NCI-H1694 (cell line): Measurements from ENCODE around the gene CORO7.
"Not testable (repeated sequence)": the region's sequence is repeated elsewhere in the genome, so short reads cannot be mapped to it uniquely, and the experiment has no call there.

Source experiments
- DNase-seq: peaks from one replicate; lab custom pipeline; 2025; lab: John Stamatoyannopoulos, UW

CORO7 gene

DNA sequence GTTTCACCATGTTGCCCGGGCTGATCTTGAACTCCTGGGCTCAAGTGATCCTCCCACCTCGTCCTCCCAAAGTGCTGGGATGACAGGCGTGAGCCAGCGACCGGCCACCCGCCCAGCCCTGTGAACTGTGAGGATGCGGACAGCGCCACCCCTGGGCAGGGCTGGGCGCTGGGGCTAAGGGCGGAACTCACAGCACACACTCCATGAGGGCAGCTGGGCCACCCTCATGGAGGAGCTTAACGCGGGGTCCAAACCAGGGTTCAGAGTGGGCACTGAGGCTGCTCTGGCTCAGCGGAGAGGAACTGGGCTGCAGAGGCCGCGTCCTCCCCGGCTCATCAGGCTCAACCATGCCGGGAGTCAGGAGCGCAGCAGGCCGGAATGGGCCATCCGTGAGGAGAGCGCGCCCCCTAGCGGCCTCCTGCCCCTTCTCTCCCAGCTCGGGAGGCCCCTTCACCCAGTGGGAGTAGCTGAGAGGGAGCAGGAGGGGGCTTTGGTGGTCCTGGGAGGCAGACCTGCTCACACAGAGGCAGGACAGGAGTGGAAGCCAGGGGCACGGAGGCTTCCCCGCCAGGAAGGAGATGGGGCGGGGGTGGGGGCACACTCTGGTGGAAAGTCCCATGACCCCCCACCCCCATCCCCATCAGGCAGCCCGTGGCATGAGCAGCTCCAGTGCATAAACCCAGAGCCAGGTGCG is 13.8 kb downstream of the CORO7 start:
- DNase-seq = peak; percentile 57

GRCh38 chr16:4401510-4401909 is 14.9 kb downstream of the CORO7 start:
- no peak for DNase-seq

- DNase-seq = no peak
Measured at GRCh38 chr16:4401094-4401501, 15.3 kb downstream of the CORO7 start.

GRCh38 chr16:4399001-4399730 is 17.2 kb downstream of the CORO7 start:
- no peak for DNase-seq

DNA sequence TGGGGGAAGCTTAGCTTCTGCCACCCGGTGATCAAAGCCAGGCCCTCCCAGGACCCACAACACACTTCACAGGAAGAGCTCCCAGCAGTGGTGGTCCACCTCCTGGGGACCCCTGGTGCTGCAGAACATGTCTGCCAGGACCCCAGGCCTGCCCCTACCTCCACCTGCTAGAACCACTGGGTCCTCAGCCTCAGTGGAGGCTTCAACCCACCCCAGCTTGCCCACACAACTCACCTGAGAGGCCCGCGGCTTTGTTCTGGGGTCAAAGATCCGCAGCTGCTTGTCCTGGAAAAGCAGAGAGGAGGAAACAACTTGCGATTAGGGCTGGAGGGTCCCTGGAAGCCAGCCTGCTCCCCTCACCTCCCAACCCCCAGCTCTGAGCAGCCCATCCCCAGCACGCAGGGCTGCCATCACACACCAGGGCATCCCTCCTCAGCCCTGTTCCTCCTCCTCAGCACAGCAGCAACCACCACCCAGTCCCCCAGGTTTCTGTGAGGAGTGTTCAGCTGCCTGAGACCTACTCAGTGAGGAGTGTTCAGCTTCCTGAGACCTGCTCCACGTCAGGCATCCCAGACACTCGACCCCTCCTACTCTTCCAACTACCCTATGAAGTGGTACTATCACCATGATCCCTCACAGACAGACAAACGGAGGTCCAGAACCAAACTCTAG is 21.2 kb downstream of the CORO7 start:
- DNase-seq = no peak

- DNase-seq = not testable (repeated sequence)
Measured at GRCh38 chr16:4393850-4394249, 22.5 kb downstream of the CORO7 start.

- DNase-seq = no peak
Measured at GRCh38 chr16:4393240-4393600, 23.2 kb downstream of the CORO7 start.

DNA sequence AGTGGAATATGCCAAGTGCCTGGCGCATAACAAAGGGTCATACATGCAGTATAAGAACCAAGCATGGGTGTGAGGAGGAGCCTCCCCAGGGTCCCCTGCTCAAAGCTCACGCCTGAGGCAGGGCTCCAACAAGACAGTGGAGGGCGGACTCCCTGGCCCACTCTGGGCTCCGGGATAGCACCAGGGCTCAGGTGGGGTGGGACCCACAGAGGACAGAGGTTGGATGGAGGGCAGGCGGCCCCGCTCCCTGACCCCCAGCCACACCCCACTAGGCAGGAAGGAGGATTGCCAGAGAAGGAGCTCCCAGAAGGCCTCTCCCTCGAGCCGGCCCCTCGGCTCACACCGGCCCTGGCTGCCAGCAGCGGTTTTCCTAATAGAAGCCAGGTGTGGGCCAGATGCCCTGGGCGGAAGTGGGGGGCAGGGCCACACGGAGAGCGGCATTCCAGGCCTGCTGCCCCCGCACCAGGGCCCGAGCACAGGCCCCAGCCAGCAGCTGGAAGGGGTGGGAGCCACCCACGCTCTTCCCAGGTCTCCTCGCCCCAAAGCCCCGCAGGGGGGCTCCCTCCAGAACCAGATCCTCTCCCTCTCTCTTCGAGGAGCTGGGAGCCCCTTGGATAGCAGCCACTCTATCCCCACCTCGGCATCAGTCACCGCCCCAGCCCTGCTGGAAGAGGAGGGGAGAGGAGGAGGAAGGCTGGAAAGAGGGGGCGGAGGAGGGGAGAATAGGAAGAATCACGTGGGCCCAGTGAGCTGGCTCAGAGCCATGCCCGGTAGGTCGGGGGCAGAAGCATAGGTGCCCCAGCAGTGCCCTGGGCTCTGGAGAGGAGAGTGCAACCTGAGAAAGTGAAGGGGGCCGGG is 23.8 kb downstream of the CORO7 start:
- DNase-seq = no peak

GRCh38 chr16:4391631-4392381 is 24.6 kb downstream of the CORO7 start:
- no peak for DNase-seq

- no peak for DNase-seq
Measured at GRCh38 chr16:4390266-4391260, 25.8 kb downstream of the CORO7 start.

- DNase-seq = no peak
Measured at GRCh38 chr16:4389051-4389955, 27.1 kb downstream of the CORO7 start.

- DNase-seq = no peak
Measured at GRCh38 chr16:4388271-4389021, 27.9 kb downstream of the CORO7 start.

- no peak for DNase-seq
Measured at GRCh38 chr16:4387781-4388180, 28.6 kb downstream of the CORO7 start.

- no peak for DNase-seq
Measured at GRCh38 chr16:4386951-4387565, 29.3 kb downstream of the CORO7 start.

- DNase-seq = no peak
Measured at GRCh38 chr16:4386451-4386805, 30.0 kb downstream of the CORO7 start.

DNA sequence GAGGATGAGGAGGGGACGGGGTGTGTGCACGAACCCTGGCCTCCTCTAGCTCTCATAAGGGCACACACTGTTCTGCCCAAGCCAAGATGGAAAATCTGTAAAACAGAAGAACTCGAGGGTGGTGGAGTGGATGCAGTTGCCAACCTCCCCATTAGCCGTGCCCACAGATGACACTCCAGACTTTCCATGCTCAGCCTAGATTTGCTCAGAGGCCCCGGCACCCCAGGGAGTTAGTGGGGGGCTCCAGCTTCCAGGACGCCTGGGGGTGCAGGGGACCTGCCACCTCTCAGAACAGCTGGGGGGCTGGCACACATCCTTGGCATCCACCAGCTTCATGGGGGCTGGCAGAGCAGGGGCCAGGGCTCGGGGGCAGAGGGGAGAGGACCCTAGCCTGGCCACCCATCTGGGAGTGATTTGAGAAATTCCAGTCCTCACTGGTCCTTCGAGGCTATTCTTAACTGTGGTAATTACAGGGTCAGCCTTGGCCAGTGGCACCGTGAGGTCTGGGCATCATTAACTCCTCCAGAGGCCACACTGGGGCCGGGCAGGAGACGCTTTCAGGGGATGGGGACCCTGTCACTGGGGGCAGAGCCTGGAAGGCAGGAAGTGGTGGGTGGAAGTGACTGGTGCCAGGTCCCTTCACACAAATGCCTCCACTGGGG is 30.5 kb downstream of the CORO7 start:
- DNase-seq = no peak

GRCh38 chr16:4385066-4385788 is 31.2 kb downstream of the CORO7 start:
- DNase-seq = no peak
